SU-DHL-6 (cell line): ENCODE measurements around the gene MCEE.
"Not testable (repeated sequence)": the region's sequence is repeated elsewhere in the genome, so short reads cannot be mapped to it uniquely, and the experiment has no call there.

Source experiments
- EZH2phosphoT487 ChIP-seq: fragments of 200-600 bp; sonication (generic), shearing (Covaris generic); conservative IDR thresholded peaks from 2 replicates; pipeline ENCODE4 v1.6.1; 2018; ENCODE audit warnings: mild to moderate bottlenecking, antibody characterized with exemption, low read length, moderate library complexity, mixed read lengths
- TF ChIP-seq, protein P1 (sequence below): fragments of 200-600 bp; sonication (generic); IDR thresholded peaks from one replicate; pipeline ENCODE4 v1.5.1; 2017; ENCODE audit warnings: antibody characterized with exemption, mild to moderate bottlenecking, low read length, moderate library complexity; ENCODE audit not compliant: insufficient read depth, poor library complexity, severe bottlenecking

DNA sequence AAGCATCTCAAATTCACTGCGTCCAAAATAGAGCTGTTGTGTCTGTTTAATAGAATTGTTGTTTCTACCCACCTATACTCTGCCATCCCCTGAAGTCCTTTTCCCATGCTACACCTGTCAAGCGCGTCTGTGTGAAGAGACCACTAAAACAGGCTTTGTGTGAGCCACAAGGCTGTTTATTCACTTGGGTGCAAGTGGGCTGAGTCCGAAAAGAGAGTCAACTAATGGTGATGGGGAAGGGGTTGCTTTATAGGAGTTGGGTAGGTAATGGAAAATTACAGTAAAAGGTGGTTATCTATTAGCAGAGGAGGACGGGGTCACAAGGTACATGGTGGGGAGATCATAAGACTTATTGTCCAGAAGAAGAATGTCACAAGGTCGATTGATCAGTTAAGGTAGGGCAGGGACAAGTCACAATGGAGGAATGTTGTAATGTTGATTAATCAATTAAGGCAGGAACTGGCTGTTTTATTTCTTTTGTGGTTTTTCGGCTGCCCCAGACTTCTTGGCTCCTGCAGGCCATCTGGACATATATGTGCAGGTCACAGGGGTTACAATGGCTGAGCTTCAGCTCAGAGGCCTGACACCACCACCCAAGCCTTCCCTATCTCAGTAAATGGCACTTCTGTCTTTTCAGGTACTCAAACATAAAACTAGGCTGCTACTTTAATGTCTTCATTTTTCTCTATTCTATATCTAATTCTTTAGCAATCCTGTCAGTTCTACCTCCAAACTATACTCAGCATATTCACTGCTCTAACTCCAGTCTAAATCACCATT is 1.5 kb upstream of the MCEE start:
- TF ChIP-seq, protein P1, sequence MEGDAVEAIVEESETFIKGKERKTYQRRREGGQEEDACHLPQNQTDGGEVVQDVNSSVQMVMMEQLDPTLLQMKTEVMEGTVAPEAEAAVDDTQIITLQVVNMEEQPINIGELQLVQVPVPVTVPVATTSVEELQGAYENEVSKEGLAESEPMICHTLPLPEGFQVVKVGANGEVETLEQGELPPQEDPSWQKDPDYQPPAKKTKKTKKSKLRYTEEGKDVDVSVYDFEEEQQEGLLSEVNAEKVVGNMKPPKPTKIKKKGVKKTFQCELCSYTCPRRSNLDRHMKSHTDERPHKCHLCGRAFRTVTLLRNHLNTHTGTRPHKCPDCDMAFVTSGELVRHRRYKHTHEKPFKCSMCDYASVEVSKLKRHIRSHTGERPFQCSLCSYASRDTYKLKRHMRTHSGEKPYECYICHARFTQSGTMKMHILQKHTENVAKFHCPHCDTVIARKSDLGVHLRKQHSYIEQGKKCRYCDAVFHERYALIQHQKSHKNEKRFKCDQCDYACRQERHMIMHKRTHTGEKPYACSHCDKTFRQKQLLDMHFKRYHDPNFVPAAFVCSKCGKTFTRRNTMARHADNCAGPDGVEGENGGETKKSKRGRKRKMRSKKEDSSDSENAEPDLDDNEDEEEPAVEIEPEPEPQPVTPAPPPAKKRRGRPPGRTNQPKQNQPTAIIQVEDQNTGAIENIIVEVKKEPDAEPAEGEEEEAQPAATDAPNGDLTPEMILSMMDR, result not testable (repeated sequence)
- not testable (repeated sequence) for TF ChIP-seq EZH2phosphoT487
